Smooth muscle cell of the brain vasculature (primary cell): Measurements from ENCODE around the gene NAT10.
"Not testable (repeated sequence)": the region's sequence is repeated elsewhere in the genome, so short reads cannot be mapped to it uniquely, and the experiment has no call there.

Source experiments
- DNase-seq: peaks from one replicate; pipeline ENCODE4 v3.0.0-alpha.2; 2012; ENCODE audit warnings: low read depth, low spot score

Gene NAT10

DNA sequence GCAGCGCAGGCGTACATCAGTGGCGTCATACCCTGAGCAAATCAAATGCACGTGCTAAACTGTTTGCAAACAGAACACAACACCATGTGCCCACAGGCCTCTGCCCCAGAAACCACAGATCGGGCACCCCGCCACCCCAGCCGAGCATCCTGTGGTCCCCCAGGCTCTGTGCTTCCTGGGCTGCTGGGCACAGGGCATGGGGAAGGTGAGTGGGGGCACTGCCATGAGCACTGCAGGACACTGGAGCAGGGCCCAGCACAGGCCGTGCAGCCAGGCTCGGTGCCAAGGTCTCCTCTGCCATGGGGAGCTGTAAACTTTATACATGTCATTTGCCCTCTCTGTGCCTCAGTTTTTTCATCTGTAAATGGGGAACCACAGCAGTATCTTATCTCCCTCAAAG is 62.5 kb downstream of the NAT10 start:
- DNase-seq: no peak

DNA sequence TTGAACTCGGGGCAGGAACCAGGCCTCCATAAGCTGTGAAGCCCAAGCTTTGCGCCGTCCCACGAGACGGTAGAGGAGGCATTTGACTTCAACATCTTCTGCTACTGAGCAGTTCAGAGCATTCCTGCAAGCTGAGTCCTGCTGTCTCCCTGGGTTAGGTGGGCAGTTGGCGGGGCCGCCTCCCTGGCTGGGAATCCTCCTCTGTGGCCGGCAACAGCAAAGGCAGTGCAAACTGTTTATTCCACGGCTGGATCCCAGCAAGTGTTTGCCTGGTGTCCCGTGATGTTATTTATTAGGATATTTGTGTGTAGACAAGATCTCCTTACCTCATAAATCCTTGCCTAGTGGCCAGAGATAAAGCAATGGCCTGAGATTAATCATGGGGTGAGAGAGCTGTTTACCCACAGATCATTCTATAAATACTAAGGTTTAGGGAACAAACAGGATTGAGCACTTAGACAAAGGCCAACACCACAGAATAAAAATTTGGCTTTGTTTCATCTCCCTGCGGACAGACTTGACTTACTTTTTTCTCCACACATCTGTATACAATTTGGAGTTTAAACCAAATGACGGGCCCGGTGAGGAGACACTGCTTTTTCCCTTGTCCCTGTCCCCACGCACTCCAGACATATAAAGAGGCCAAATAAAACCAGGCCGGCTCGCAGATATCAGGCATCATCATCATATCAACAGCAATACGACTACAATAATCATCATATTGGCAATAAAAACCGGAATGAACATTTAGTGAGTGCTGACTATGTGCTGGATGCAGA is 63.4 kb downstream of the NAT10 start:
- no peak for DNase-seq

DNA sequence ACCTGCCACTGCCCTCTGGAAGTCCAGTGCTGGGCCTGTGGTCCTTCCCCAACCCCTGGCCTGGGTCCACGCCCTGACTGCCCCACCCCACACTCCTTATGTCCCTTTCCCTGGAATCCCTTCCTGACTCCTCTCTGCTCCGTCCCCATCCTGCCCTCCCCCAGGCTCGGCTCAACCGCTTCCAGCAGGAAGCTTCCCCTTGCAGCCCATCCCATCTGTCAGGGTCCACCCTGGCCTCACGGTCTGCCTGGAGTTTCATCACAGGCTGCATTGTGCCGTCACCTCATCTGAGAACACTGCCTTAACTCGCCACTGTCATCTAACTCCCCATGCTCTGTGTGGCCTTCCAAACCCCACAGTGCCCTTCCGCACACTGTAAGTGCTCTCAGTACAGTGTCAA is 64.3 kb downstream of the NAT10 start:
- DNase-seq: no peak

DNA sequence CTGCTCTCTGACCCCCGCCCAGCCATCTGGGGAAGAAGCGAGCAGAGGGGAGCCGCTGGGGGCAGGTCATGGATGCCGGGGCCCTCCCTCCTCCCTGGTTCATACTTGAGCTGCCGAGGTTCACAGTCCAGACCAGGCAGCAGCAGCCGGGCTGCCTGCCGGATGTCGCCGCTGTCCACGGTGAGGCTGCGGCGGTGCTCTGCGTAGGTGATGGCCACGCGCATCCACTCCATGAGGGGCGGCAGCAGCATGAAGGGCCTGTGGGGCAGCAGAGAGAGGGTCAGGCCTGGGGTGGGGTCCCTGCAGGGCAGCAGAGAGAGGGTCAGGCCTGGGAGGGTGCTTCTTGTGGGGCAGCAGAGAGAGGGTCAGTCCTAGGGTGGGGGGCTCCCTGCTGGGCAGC is 67.6 kb downstream of the NAT10 start:
- no peak for DNase-seq

DNA sequence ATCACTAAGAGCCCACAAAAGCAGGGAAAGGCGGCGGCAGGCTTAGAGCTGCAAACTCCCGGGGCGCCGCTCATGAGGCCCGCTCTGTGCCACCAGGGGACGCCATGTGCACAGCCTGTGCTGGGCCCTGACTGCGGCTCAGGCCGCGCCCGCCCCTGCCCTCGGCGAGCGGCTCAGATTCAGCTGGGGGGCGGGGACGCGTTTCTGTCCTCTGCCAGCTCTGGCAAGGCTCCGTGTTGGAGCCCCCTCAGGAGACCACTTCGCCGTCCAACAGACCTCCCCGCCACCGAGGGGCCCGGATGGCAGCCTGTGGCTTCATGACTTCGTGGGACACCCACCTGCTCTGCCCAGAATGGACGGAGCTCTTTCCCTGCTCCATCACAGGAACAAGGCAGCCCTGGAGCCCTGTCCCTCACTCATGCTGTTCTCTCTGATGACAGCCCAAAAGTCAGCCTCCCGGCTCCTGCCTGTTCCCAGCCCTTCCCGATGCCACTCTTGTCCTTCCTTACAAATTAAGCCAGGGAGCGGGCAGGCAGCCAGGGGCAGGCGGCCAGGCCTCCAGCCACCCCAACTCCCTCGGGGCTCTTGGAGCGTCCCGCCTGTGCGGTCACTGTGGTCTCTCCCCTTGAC is 69.1 kb downstream of the NAT10 start:
- peak; percentile 31 for DNase-seq

DNA sequence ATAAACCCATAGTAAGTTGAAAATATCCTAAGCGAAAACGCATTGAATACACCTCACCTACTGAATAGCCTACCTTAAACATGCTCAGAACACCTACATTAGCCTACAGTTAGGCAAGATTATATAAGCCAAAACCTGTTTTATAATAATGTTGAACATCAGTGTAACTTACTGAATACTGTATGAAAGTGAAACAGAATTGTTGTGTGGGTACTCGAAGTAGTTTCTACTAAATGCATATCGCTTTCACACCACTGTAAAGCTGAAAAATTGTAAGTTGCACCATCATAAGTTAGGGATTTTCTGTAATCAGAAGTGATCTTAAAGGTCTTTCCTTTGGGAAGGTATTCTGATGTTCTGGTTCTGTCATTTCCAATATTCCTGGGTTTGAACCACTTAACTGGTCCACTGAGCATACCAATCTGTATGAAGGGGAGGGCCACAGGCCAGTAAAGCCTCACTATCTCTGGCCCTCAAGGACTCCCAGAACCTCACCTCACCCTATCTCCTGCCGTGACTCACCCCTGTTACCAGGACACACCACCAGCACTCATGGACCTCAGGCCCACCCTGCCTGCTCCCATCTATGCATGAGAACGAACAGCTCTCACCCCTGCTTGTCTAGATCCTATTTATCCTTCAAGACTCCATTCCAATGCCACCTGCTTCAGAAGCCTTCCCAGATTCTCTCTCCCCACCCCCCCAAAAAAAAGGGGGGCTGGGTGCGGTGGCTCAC is 70.0 kb downstream of the NAT10 start:
- no peak for DNase-seq

DNA sequence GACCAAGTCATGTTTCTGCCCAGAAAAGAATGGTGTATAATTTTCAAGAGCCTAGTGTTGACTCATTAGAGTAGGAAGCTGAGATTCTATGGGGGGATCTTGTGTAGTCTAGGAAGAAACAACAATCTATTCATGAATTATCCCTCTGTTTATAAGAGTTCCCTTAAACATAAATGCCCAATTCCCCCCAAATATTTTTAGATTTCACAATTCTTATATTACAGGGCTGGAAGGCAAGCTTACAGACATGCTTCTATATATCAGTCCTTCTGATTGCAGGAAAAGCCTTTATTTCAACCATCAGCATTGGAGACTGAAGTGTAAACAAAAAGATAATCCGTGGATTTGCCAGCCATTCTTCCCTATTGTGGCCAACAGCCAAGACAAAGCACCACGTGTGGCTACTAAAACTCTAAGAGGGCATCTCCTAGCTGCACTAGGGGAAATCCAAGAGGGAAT is 71.4 kb downstream of the NAT10 start:
- no peak for DNase-seq

DNA sequence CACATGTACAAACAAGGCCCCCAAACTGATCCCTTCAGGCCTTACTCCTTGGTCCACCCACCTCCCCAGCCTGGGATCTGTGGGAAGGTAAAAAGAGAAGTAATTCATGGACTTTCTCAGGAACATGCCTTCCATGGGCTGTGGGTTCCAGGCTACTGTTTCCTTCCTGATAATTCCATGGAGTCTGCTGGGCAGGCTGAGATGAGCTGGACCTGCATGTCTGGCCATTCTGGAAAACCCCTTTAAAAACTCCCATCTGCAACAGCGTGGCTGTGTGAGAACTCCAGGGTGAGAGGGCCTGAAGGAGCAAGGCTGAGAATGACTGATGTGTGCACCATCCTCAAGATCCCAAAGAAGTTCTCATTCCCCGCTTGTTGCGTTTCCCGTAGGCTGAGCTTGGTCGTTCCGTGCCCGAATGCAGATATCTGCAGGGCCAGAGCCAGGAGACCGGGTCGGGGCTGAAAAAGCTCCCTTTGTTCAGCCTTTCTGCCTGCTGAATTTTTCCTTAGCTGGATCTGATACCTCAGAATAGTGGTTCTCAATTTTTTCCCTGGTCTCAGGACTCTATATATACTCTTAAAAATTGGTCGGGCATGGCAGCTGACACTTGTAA is 72.9 kb downstream of the NAT10 start:
- DNase-seq: no peak

DNA sequence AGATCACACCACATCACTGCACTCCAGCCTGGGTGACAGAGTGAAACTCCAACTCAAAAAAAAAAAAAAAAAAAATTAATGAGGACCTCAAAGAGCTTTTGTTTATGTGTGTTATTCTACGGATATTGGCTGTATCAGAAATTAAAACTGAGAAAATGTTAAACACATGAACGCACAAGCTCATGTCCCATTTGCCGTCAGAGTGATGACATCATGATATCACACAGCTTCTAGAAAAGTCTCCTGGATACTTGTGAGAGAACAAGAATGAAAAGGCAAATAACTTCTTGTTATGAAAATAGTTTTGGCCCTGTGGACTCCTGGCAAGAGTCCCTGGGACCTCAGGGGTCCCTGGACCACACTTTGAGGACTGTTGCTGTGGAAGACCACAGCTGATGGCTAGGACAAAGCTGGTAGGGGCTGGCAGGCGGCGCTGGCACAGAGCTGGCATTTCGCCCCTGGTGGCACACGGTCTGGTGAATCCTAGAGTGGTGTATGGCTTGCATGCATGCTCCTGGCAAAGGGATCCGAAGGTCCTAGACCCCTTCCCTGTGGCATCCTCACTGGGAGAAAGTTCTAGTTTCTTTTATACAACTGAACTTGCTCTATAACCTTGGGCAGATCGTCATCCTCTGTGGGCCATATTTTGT is 73.7 kb downstream of the NAT10 start:
- no peak for DNase-seq

DNA sequence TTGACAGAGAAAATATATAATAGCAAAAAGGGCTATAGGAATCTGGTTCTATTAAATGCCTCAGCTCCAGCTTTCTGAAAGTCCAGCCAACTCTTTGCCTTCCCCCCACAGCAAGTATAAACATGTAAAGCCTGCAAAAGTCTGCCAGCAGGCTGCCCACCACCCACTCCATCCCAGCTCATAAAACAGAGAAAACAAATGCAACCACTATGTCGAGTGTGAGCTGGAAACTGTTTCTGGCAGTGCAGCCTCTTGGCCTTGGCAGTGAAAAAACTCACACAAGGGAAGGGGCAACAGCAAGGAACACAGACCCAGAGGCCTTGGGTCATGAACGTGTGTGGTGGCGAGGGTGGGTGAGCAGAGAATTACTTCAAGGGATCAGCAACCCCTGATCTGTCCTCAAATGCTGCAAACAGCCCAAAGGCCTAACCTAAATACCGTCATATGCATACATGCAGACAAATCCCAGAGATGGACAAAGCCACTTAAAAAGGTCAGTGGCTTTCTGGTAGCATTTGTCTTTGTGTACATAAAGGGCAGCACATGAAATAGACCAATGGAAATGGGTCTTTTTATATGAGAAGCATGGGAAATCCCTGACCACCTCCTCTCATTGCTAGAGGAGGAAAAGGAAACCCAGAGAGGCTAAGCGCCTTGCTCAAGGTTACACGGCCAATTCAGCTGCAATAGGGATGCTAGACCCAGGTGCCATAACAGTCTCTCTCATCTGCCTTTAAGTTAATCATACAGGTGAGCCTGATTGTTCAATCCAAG is 74.8 kb downstream of the NAT10 start:
- DNase-seq: no peak

DNA sequence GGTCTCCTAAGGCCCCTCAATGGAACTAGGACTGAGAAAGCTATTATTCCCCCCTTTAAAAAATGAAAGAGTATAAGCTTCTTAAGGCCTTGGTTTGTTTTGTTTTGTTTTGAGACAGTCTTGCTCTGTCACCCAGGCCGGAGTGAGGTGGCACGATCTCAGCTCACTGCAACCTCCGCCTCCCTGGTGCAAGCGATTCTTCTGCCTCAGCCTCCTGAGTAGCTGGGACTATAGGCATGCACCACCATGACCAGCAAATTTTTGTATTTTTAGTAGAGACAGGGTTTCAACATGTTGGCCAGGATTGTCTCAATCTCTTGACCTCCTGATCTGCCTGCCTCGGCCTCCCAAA is 75.4 kb downstream of the NAT10 start:
- not testable (repeated sequence) for DNase-seq

DNA sequence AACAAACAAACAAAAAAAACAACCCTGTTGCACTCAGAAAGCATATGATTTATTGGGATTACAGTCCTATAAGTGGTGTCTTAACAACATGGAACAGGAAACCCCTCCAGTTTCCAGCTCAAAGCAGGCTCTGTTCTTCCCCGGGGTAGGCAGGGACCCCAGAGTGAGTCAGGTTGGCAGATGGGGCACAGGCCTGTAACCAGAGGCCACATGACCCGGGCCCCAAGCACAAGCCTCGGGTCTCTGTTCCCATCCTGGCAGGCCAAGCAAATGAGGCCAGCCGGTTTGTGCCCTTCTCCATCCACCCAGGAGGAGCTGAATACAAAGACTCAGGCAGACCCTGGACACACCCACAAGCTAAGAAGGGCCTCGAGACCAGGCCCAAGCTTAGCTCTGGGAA is 75.8 kb downstream of the NAT10 start:
- DNase-seq: no peak

DNA sequence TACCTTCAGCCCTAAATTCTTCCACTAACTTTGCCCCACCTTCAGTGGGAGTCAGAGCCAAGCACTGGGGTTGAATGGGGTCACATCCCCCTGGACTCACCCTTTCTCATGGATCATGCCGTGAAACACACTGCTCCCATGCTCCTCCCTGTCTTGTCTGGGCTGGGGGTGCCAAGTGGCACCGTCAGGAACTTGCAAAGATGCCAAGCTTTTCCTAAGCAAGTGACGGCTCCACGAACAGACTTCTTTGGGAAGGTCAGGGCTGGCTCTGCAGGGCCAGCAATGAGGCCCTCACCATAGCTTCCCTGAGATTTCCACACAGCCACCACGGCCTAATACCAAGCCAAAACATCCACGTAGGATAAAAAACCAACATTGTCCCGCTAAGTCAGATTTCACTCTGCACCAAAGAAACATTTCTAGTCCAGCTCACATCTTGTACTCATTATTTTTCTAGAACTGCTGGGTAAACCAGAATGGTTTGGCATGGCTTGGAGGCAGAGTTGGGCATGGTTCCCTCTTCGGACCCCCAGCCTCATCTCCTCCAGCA is 76.5 kb downstream of the NAT10 start:
- DNase-seq: no peak

DNA sequence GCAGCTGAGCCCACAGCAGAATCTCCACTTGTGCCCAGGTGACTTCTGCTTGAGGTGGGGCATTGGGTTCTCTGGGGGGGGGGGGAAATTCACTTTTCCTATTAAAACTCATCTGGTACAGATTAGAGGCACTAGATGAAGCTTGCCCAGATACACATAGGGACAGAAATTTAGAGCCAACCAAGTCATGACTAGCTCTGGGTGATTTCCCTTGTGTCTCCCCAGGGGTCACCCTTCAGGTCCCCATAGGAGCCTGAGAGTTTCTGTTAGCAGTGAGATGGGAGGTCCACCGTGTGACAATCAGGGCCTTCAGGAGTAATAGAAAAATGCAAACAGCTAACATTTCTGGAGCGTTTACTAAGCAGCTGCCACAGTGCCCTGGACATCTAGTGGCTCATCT is 77.0 kb downstream of the NAT10 start:
- DNase-seq: no peak

DNA sequence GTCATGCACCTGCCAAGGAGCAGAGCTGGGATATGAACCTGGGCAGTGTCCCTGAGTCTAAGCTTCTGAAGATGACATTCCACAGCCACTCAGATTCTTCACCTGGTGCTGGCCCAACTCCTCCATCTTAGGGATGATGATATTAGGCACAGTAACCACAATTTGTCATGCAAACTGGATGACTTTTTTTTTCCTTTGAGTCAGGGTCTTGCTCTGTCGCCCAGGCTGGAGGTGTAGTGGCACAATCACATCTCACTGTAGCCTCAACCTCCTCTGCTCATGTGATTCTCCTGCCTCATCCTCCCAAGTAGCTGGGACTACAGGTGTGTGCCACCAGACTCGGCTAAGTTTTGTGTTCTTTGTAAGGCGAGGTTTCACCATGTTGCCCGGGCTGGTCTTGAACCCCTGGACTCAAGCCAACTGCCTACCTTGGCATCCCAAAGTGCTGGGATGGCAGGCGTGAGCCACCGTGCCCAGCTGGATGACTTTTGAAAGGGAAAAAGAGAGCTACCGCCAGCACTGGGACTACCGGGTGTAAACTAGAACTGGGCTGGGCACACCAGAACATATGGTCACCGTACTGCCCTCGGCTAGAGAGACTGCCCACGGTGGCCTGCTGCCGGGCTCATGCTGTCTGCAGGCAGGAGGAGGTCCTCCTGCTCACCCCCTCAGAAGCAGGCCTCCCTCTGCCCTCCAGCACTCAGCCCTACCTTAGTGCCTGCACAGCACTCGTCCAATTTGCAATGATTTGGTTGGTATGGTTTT is 77.7 kb downstream of the NAT10 start:
- no peak for DNase-seq

DNA sequence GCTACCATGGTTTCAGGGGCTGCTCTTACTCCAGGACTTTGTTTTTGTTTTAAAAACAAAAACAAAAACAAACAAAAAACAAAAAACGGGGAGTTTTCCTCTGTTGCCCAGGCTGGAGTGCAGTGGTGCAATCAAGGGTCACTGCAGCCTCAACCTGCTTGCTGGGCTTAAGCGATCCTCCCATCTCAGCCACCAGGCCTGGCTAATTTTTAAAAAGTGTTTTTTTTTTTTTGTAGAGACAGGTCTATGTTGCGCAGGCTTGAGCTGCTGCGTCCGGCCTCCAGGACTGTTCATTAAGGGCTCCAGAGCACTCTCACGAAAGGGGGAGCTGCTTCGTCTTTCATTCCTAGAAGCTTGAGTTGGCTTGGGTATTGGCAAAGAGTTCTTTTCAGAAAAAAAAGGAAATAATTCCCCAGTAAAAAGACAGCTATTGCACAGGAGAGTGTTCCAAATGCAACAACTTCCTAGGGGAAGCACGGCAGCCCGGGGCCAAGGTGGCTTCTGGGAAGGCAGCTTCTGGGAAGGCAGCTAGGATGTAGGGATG is 78.5 kb downstream of the NAT10 start:
- DNase-seq: no peak

DNA sequence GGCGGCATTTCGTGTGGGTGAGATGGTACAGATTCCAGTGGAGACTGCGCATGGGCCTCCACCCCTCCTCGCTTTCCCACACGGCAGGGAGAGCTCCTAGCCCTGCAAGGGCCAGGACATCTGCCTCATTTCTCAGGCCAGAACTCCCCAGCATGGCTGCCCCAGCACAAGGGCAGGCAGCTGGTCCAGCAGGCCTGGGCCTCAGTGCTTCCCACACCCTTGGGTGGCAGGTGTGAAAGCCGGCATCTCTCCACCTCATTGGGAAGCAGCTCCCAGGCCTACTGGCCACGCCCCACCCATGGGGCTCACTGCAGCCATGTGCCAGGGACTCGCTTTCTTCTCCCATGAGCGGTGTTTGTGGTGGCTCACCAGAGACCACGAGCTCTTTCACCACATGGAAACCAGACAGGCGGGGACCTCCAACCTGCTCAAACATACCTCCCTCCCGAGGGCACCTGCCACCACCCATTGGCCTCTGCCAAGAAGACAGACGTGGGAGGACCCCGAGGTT is 79.1 kb downstream of the NAT10 start:
- DNase-seq: no peak

DNA sequence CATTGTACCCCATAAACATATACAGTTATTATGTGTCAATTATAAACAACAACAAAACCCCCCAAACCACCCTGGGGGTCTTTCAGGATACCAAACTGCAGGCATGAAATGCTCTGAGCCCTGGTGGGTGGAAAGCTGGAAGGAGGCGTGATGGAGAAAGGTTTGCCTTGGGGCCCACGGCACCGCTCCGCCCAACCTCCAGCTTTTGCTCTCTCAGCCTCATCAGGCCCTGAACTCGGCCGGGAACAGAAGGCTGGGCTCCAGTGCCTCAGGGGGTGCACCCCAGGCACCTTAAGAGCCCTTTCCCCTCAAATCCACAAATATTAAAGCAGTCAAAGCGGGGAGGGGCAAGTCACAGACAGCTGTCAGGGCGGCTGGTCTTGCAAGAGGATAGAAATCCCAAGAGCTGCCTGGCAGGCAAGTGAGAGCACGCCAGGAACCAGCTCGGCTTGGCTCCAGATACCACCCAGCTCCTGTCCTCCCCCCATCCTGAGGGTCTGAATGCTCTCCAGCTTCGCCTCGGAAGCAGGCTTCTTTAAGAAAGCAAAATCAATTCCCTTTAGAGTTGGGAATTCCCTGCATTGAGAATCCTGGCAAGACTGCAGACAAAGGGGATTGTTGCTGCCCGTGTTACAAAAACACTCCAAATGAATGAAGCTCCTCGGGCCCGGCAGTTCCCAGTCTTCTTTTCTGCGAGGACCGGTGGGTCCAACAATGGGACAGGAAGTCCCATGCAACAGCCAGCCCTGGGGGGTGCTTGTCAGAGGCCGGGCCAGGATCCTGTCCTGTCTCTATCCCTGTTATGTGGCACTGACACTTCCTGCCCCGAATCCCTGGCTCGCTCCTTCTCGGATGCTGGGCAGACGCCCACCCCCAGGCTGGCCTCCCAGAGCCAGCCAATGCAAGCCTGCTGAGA is 80.8 kb downstream of the NAT10 start:
- DNase-seq: no peak
